K562 (cell line): ENCODE results near the gene GAB2. TPM values are rescaled to one million over a fixed set of nuclear protein-coding genes. Genes with fewer than 3 reads are reported as not detected.
A peak's percentile ranks its signal among the peaks of the same experiment; 100 is the strongest.

Experiments
- CHAMP1 ChIP-seq: fragments of 450-650 bp; IDR thresholded peaks from 2 replicates; pipeline ENCODE4 v1.6.1; 2016; ENCODE audit warnings: mild to moderate bottlenecking
- ELF2 ChIP-seq: fragments of 250-450 bp; sonication (Bioruptor Pico); IDR thresholded peaks from 2 replicates; pipeline ENCODE4 v1.5.0; 2021; ENCODE audit warnings: mild to moderate bottlenecking
- EZH2 ChIP-seq: IDR thresholded peaks from 2 replicates; pipeline ENCODE4 v1.6.1; 2012; ENCODE audit warnings: low read depth, mild to moderate bottlenecking, inconsistent platforms, low read length, borderline replicate concordance
- KLF10 ChIP-seq: fragments of 250-450 bp; sonication (Bioruptor Pico); IDR thresholded peaks from 2 replicates; pipeline ENCODE4 v1.6.1; 2021; ENCODE audit warnings: matching md5 sums
- LEF1 ChIP-seq: fragments of 450-650 bp; IDR thresholded peaks from 2 replicates; pipeline ENCODE4 v1.6.1; 2016; ENCODE audit warnings: mild to moderate bottlenecking
- MBD2 ChIP-seq: sonication (generic); IDR thresholded peaks from 2 replicates; pipeline ENCODE4 v1.6.1; 2016; ENCODE audit warnings: low read depth, borderline replicate concordance
- MEIS2 ChIP-seq: fragments of 450-650 bp; IDR thresholded peaks from 2 replicates; pipeline ENCODE4 v1.6.1; 2014; ENCODE audit warnings: mild to moderate bottlenecking; ENCODE audit not compliant: partially characterized antibody
- MLX ChIP-seq, 2 experiments: fragments of 450-650 bp in 1 of 2; sonication (generic) in 1 of 2; formaldehyde crosslinking; conservative IDR thresholded peaks; 2 replicates each; pipeline versions ENCODE4 v1.4.0 to v1.8.1; 2020 to 2022; ENCODE audit warnings: mild to moderate bottlenecking in 1 of 2, missing genetic modification reagents in 1 of 2
- PHF20 ChIP-seq: fragments of 450-650 bp; IDR thresholded peaks from 2 replicates; pipeline ENCODE4 v1.6.1; 2018; ENCODE audit not compliant: partially characterized antibody
- POLR2H ChIP-seq: IDR thresholded peaks from 2 replicates; pipeline ENCODE4 v1.6.1; 2016; ENCODE audit warnings: missing genetic modification characterization, low read depth, mild to moderate bottlenecking, control low read depth, missing compliant biosample characterization, moderate library complexity
- RB1 ChIP-seq: fragments of 450-650 bp; IDR thresholded peaks from 2 replicates; pipeline ENCODE4 v1.6.1; 2017; ENCODE audit warnings: low read depth, mild to moderate bottlenecking
- RBFOX2 ChIP-seq: fragments of 200-400 bp; formaldehyde crosslinking; IDR thresholded peaks from 2 replicates; pipeline ENCODE4 v1.6.1; 2017; ENCODE audit warnings: low read depth, mild to moderate bottlenecking, low read length, moderate library complexity
- SNIP1 ChIP-seq: fragments of 450-650 bp; IDR thresholded peaks from 2 replicates; pipeline ENCODE4 v1.7.1; 2017; ENCODE audit warnings: low read depth, mild to moderate bottlenecking
- SRSF9 ChIP-seq: fragments of 200-400 bp; formaldehyde crosslinking; IDR thresholded peaks from 2 replicates; pipeline ENCODE4 v1.6.1; 2017; ENCODE audit warnings: low read depth, low read length, borderline replicate concordance
- STAT5A ChIP-seq: IDR thresholded peaks from 2 replicates; pipeline ENCODE4 v1.6.1; 2012; ENCODE audit warnings: low read length, inconsistent platforms, borderline replicate concordance
- TSC22D4 ChIP-seq: fragments of 450-650 bp; IDR thresholded peaks from 2 replicates; pipeline ENCODE4 v1.6.1; 2016; ENCODE audit warnings: missing genetic modification characterization, missing biosample characterization, control low read depth
- ZBTB33 ChIP-seq: sonication (generic); formaldehyde crosslinking; IDR thresholded peaks from 2 replicates; pipeline ENCODE4 v1.8.1; 2023; ENCODE audit warnings: mild to moderate bottlenecking, missing genetic modification reagents
- ZNF384 ChIP-seq: IDR thresholded peaks from 2 replicates; pipeline ENCODE4 v1.6.1; 2012; ENCODE audit warnings: low read depth, low read length, improper control_type of control experiment
- ZNF398 ChIP-seq: fragments of 250-450 bp; sonication (Bioruptor Pico); IDR thresholded peaks from 2 replicates; pipeline ENCODE4 v1.8.0; 2021; ENCODE audit warnings: moderate library complexity, mild to moderate bottlenecking, inconsistent platforms
- ZNF445 ChIP-seq: fragments of 250-450 bp; sonication (Bioruptor Pico); IDR thresholded peaks from 2 replicates; pipeline ENCODE4 v1.4.0; 2020; ENCODE audit warnings: low read depth, mild to moderate bottlenecking, moderate library complexity
- polyA plus RNA-seq, 8 experiments: library from polyadenylated mRNA; depleted of rRNA in 4 of 8; stranded (reverse) in 5 of 8; unstranded in 3 of 8; fragments of >200 nt; fragmentation: Nextera tagmentation in 2 of 8; fragmentation: Illumina TruSeq in 1 of 8; extraction: Ambion mirVana in 2 of 8; extraction: Trizol in 1 of 8; gene quantifications; 2 replicates each; pipeline versions ENCODE4 v1.2.1 to v1.2.3, GENCODE V29; 2011 to 2014; ENCODE audit warnings: inconsistent platforms in 1 of 8, missing spikeins in 1 of 8
- total RNA-seq, 7 experiments: library from RNA; depleted of rRNA in 6 of 7; stranded (reverse); fragments of >200 nt in 6 of 7; fragmentation: Illumina TruSeq in 2 of 7; extraction: Trizol in 2 of 7; gene quantifications; 2 replicates each; pipeline versions ENCODE4 v1.2.1 to v1.2.3, GENCODE V29; 2011 to 2021; ENCODE audit warnings: low replicate concordance in 1 of 7
- TF ChIP-seq, protein P1 (sequence below): fragments of 450-650 bp; formaldehyde crosslinking; IDR thresholded peaks from 2 replicates; pipeline ENCODE4 v1.4.0; 2022; ENCODE audit warnings: missing genetic modification characterization

Gene GAB2
- total and polyA plus RNA-seq, 9 of the 15 experiments (the other 6 are each of a cell fraction or from before 2014, with no cell fraction given), result 2.3 to 35.2 (median 16.1) TPM

- TF ChIP-seq STAT5A, result peak; percentile 95
- no peak for TF ChIP-seq MLX (CRISPR knock-in tag; conservative IDR thresholded peaks at IDR 0.05)
- peak; percentile 93 for TF ChIP-seq LEF1
- TF ChIP-seq CHAMP1, result no peak; the same call in 1 of the 2 replicates
- TF ChIP-seq ZNF398 (CRISPR knock-in tag), result no peak
- TF ChIP-seq MEIS2, result peak; percentile 88
- peak; percentile 72; the same call in 1 of the 2 replicates for TF ChIP-seq POLR2H (tag)
- no peak for TF ChIP-seq SNIP1
- TF ChIP-seq MBD2, result peak; percentile 49; the same call in 1 of the 2 replicates
- TF ChIP-seq, protein P1, sequence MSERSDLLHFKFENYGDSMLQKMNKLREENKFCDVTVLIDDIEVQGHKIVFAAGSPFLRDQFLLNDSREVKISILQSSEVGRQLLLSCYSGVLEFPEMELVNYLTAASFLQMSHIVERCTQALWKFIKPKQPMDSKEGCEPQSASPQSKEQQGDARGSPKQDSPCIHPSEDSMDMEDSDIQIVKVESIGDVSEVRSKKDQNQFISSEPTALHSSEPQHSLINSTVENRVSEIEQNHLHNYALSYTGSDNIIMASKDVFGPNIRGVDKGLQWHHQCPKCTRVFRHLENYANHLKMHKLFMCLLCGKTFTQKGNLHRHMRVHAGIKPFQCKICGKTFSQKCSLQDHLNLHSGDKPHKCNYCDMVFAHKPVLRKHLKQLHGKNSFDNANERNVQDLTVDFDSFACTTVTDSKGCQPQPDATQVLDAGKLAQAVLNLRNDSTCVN, result no peak
- no peak for TF ChIP-seq TSC22D4 (tag)
- TF ChIP-seq SRSF9, result no peak
- no peak for TF ChIP-seq ZBTB33 (CRISPR knock-in tag)
- TF ChIP-seq ZNF384, result no peak
- no peak for TF ChIP-seq KLF10 (CRISPR knock-in tag)
- no peak for TF ChIP-seq RB1
- TF ChIP-seq EZH2, result no peak
- no peak for TF ChIP-seq PHF20
- no peak; the same call in 1 of the 2 replicates for TF ChIP-seq ELF2 (CRISPR knock-in tag)
- TF ChIP-seq ZNF445 (CRISPR knock-in tag), result no peak
- peak; percentile 28; the same call in 1 of the 2 replicates for TF ChIP-seq RBFOX2
Measured at GRCh38 chr11:78292109-78292803, 125.4 kb downstream of the GAB2 start (continued).
